GM19023 (cell line): ENCODE results near the gene RNF220.
"Not testable (repeated sequence)": the region's sequence is repeated elsewhere in the genome, so short reads cannot be mapped to it uniquely, and the experiment has no call there.

Experiments used
- ATAC-seq: cut with Tn5 transposase; IDR thresholded peaks from one replicate; pipeline ENCODE4 v1.9.1; 2021; ENCODE audit warnings: mild to moderate bottlenecking, moderate library complexity; ENCODE audit not compliant: unreplicated experiment

RNF220 gene

GRCh38 chr1:44544960-44545359 lies 139.9 kb downstream of the RNF220 start:
- ATAC-seq, result no peak

- no peak for ATAC-seq
Measured at GRCh38 chr1:44545961-44546360, 140.9 kb downstream of the RNF220 start.

GRCh38 chr1:44546403-44547053 lies 141.5 kb downstream of the RNF220 start:
- no peak for ATAC-seq

GRCh38 chr1:44547361-44547760 lies 142.3 kb downstream of the RNF220 start:
- no peak for ATAC-seq

- ATAC-seq, result no peak
Measured at GRCh38 chr1:44547837-44548236, 142.8 kb downstream of the RNF220 start.

GRCh38 chr1:44549510-44549909 lies 144.5 kb downstream of the RNF220 start:
- no peak for ATAC-seq

GRCh38 chr1:44553127-44553758 lies 148.2 kb downstream of the RNF220 start:
- no peak for ATAC-seq

- ATAC-seq, result no peak
Measured at GRCh38 chr1:44553771-44554170, 148.7 kb downstream of the RNF220 start.

GRCh38 chr1:44554706-44555105 lies 149.7 kb downstream of the RNF220 start:
- no peak for ATAC-seq

GRCh38 chr1:44557778-44558177 lies 152.7 kb downstream of the RNF220 start:
- no peak for ATAC-seq

GRCh38 chr1:44558883-44559282 lies 153.8 kb downstream of the RNF220 start:
- no peak for ATAC-seq

- ATAC-seq, result no peak
Measured at GRCh38 chr1:44559330-44559729, 154.3 kb downstream of the RNF220 start.

GRCh38 chr1:44559913-44560312 lies 154.9 kb downstream of the RNF220 start:
- ATAC-seq, result no peak

- ATAC-seq, result not testable (repeated sequence)
Measured at GRCh38 chr1:44560696-44561095, 155.6 kb downstream of the RNF220 start.

- ATAC-seq, result no peak
Measured at GRCh38 chr1:44565259-44565750, 160.2 kb downstream of the RNF220 start.

GRCh38 chr1:44565833-44566232 lies 160.8 kb downstream of the RNF220 start:
- no peak for ATAC-seq

- ATAC-seq, result no peak
Measured at GRCh38 chr1:44566281-44567046, 161.4 kb downstream of the RNF220 start.

- ATAC-seq, result no peak
Measured at GRCh38 chr1:44568128-44568900, 163.3 kb downstream of the RNF220 start.

GRCh38 chr1:44569491-44569890 lies 164.4 kb downstream of the RNF220 start:
- ATAC-seq, result no peak

- no peak for ATAC-seq
Measured at GRCh38 chr1:44571712-44572571, 166.9 kb downstream of the RNF220 start.
